NCI-H146 (cell line): ENCODE results near the gene KNSTRN.

Experiments used
- DNase-seq: peaks from one replicate; lab custom pipeline; 2025; lab: John Stamatoyannopoulos, UW

Gene KNSTRN

GRCh38 chr15:40345867-40346578 is 36.5 kb upstream of the KNSTRN start:
- no peak for DNase-seq

GRCh38 chr15:40346579-40347558 is 35.7 kb upstream of the KNSTRN start:
- no peak for DNase-seq

GRCh38 chr15:40347559-40348473 is 34.7 kb upstream of the KNSTRN start:
- DNase-seq, result no peak

- DNase-seq, result no peak
These were observed 34.0 kb upstream of the KNSTRN start for GRCh38 chr15:40348474-40348870.

- no peak for DNase-seq
These were observed 33.4 kb upstream of the KNSTRN start for GRCh38 chr15:40349163-40349562.

GRCh38 chr15:40352281-40352901 is 30.1 kb upstream of the KNSTRN start:
- DNase-seq, result peak; percentile 5

- no peak for DNase-seq
These were observed 28.8 kb upstream of the KNSTRN start for GRCh38 chr15:40353697-40354096.

- no peak for DNase-seq
These were observed 27.9 kb upstream of the KNSTRN start for GRCh38 chr15:40354408-40355171.

GRCh38 chr15:40355976-40356585 is 26.4 kb upstream of the KNSTRN start:
- DNase-seq, result no peak

- DNase-seq, result no peak
These were observed 25.3 kb upstream of the KNSTRN start for GRCh38 chr15:40357246-40357645.

GRCh38 chr15:40357723-40358470 is 24.6 kb upstream of the KNSTRN start, which contains the start of gene DISP2:
Gene DISP2 (plus strand): TSS chr15:40358219. CDS start chr15:40358322, 103 bp downstream.
- DNase-seq, result peak; percentile 82

- DNase-seq, result peak; percentile 50
These were observed 23.8 kb upstream of the KNSTRN start for GRCh38 chr15:40358471-40359353.

- DNase-seq, result no peak
These were observed 22.5 kb upstream of the KNSTRN start for GRCh38 chr15:40360015-40360414.

GRCh38 chr15:40361640-40362039 is 20.9 kb upstream of the KNSTRN start:
- DNase-seq, result no peak

- no peak for DNase-seq
These were observed 18.9 kb upstream of the KNSTRN start for GRCh38 chr15:40363611-40364010.

GRCh38 chr15:40364251-40364650 is 18.3 kb upstream of the KNSTRN start:
- no peak for DNase-seq

GRCh38 chr15:40365016-40365415 is 17.5 kb upstream of the KNSTRN start:
- no peak for DNase-seq
